CD8-positive, alpha-beta memory T cell (primary cell): ENCODE measurements around the gene NAA35. TPM values are rescaled to one million over a fixed set of nuclear protein-coding genes. Genes with fewer than 3 reads are reported as not detected.

ENCODE experiments used
- CTCF ChIA-PET: fragments of 350-600 bp; sonication (Branson Sonifier 250); formaldehyde crosslinking; loops from one replicate; lab custom pipeline; 2021; ENCODE audit warnings: antibody characterized with exemption; lab: Charles Lee
- POLR2A ChIA-PET: fragments of 350-600 bp; sonication (Branson Sonifier 250); formaldehyde crosslinking; loops from one replicate; lab custom pipeline; 2021; ENCODE audit warnings: antibody characterized with exemption; lab: Charles Lee
- DNase-seq, 5 donors: peaks; one replicate each; pipeline versions ENCODE4 v3.0.0 to v3.0.0-alpha.2; 2020 to 2022; ENCODE audit warnings: mixed read lengths in 1 of 5
- H3K27ac ChIP-seq: one replicate; pipeline ENCODE4 v1.7.0; 2013; ENCODE audit warnings: low read depth, mild to moderate bottlenecking, low read length, moderate library complexity
- H3K27me3 ChIP-seq: 2 replicates; pipeline ENCODE4 v1.7.0; 2013; ENCODE audit warnings: low read length, mild to moderate bottlenecking; ENCODE audit not compliant: insufficient read depth, poor library complexity, severe bottlenecking
- H3K36me3 ChIP-seq: 2 replicates; pipeline ENCODE4 v1.7.0; 2013; ENCODE audit warnings: mild to moderate bottlenecking, low read length, moderate library complexity; ENCODE audit not compliant: insufficient read depth
- H3K4me1 ChIP-seq: 2 replicates; pipeline ENCODE4 v1.7.0; 2013; ENCODE audit warnings: mild to moderate bottlenecking, low read length, moderate library complexity; ENCODE audit not compliant: insufficient read depth
- H3K4me3 ChIP-seq: 2 replicates; pipeline ENCODE4 v1.7.0; 2013; ENCODE audit warnings: mild to moderate bottlenecking, low read length
- H3K9me3 ChIP-seq: 2 replicates; pipeline ENCODE4 v1.7.0; 2013; ENCODE audit warnings: mild to moderate bottlenecking, low read length
- H3K27ac Mint-ChIP-seq, 8 donors: one replicate each; pipeline ENCODE4 v1.8.0; 2020 to 2021; ENCODE audit warnings: mixed read lengths in 8 of 8, mild to moderate bottlenecking in 6 of 8, inconsistent platforms in 3 of 8, moderate library complexity in 3 of 8
- H3K27me3 Mint-ChIP-seq, 2 donors: one replicate each; pipeline ENCODE4 v1.8.0; 2020 to 2021; ENCODE audit warnings: mixed read lengths in 2 of 2, mild to moderate bottlenecking in 1 of 2, moderate library complexity in 1 of 2
- H3K36me3 Mint-ChIP-seq, 3 donors: one replicate each; pipeline ENCODE4 v1.8.0; 2020 to 2021; ENCODE audit warnings: mixed read lengths in 3 of 3, inconsistent platforms in 1 of 3, mild to moderate bottlenecking in 1 of 3
- H3K4me1 Mint-ChIP-seq, 3 donors: one replicate each; pipeline ENCODE4 v1.8.0; 2020 to 2021; ENCODE audit warnings: mixed read lengths in 3 of 3, inconsistent platforms in 1 of 3, mild to moderate bottlenecking in 1 of 3
- H3K4me3 Mint-ChIP-seq, 7 donors: one replicate each; pipeline ENCODE4 v1.8.0; 2020 to 2021; ENCODE audit warnings: mixed read lengths in 7 of 7, mild to moderate bottlenecking in 6 of 7, moderate library complexity in 4 of 7, inconsistent platforms in 2 of 7
- H3K9me3 Mint-ChIP-seq, 5 donors: one replicate each; pipeline ENCODE4 v1.8.0; 2020 to 2022; ENCODE audit warnings: mixed read lengths in 5 of 5, mild to moderate bottlenecking in 3 of 5, moderate library complexity in 2 of 5, inconsistent platforms in 1 of 5
- polyA plus RNA-seq: library from polyadenylated mRNA; unstranded; fragments of 300-500 nt; fragmentation: Illumina TruSeq; gene quantifications from one replicate; pipeline ENCODE4 v1.2.3, GENCODE V29; 2021
- total RNA-seq, 2 experiments: library from RNA; stranded (reverse); gene quantifications; one replicate each; pipeline ENCODE4 v1.2.3, GENCODE V29; 2021

The NAA35 gene
- total RNA-seq (10 to 100 TPM; 32.8 to 34.1 TPM), polyA plus RNA-seq (13.5 TPM)

DNA sequence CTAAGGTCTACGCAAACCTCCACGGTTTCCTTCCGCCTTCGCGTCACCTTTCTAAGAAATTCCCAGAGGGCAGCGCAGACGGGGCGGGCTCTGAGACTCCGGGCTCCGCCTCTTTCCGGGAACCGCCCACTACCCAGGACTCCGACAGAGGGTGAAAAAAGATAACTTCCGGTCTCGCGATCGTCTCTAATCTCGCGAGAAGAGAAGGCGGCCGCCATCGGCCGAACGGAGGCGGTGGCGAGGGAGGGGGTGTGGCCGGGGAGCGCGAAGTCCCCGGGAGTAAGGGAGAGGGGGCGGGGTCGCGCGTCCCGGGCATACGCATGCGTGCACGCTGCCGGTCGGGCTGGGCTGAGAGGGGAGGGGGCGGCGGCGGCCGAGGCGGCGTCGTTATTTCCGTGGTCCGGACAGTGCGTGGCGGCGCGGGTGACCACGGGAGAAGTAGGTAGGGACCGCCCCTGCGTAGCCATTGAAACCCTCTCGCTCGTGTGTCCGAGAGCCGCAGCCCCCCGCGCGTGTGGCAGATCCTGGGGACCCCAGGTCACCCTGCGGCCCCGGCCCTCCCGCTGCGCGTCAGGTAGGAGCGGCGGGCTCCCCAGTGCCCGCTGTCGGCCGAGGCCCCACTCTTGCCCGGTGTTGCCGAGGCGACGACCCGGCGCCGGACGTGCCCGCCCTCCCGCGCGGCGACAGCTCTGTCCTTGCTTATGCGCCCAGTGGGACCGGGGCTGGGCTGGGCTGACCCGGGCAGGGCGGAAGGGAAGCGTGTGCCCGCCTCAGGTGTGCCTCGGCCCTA is at the start of gene NAA35:
TSS of gene NAA35 (plus strand) at position 315 of the 790 bp plus-strand sequence. CDS start 1,014 bp downstream, outside the sequence.
- H3K27me3 ChIP-seq, result no peaks in the 10 kb centered on the region
- H3K9me3 Mint-ChIP-seq, result no peaks in the 10 kb centered on the region
- H3K9me3 ChIP-seq, result no peaks in the 10 kb centered on the region
- ChIA-PET POLR2A (interaction anchor here (0.7 to 1.2 kb wide), 4 partner anchors 11 to 1961 kb away, joined by 3 to 4 read pairs (median 4); partner anchors contain the start of genes AGTPBP1, HNRNPK, ISCA1 and RMI1), CTCF (interaction anchor here (1.3 kb wide), 1 partner anchor 1007 kb away, joined by 3 read pairs; the partner anchor contains the start of gene GAS1)
- H3K4me3 ChIP-seq, result peak within 1 kb of the TSS; percentile 75
- H3K36me3 ChIP-seq, result no peaks in the 10 kb centered on the region
- H3K4me1 ChIP-seq, result peaks cover 38% of the 10 kb centered on the region
- H3K36me3 Mint-ChIP-seq, result peaks cover 0 to 13% (median 10%) of the 10 kb centered on the region in 3 donors
- peak within 1 kb of the TSS; percentile 68 for H3K27ac ChIP-seq
- no peaks in the 10 kb centered on the region for H3K27me3 Mint-ChIP-seq
- H3K27ac Mint-ChIP-seq, result peak within 1 kb of the TSS; percentile 83 to 99 (median 96)
- peak within 1 kb of the TSS in 5 of 7 donors; percentile 89 to 98 (median 95) for H3K4me3 Mint-ChIP-seq
- H3K4me1 Mint-ChIP-seq, result peaks cover 9 to 12% (median 12%) of the 10 kb centered on the region in 3 donors
- DNase-seq, result peak; percentile 98 to 99 (median 99)

DNA sequence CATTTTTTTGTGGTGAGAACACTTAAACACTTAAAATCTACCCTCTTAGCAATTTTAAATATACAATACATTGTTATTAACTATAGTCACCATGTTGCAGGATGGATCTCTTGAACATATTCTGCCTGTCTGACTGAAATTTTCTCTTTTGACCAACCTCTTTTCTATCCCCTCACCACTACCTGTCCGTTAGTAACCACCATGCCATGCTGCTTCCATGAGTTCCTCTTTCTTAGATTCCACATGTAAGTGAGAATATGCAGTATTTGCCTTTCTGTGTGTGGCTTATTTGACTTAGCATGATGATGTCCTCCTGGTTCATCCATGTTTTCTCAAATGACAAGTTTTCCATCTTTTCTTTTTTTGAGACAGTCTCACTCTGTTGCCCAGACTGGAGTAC is 48.5 kb upstream of the NAA35 start:
- H3K4me1 ChIP-seq, result no peaks in the 10 kb centered on the region
- H3K36me3 ChIP-seq, result no peaks in the 10 kb centered on the region
- H3K4me3 ChIP-seq, result no peak overlapping the region
- no peaks in the 10 kb centered on the region for H3K27me3 ChIP-seq
- peaks cover 0 to 18% (median 9%) of the 10 kb centered on the region in 3 donors for H3K36me3 Mint-ChIP-seq
- no peaks in the 10 kb centered on the region for H3K9me3 ChIP-seq
- CTCF ChIA-PET, result no interaction called here
- no peaks in the 10 kb centered on the region for H3K4me1 Mint-ChIP-seq
- no peak for DNase-seq
- H3K27ac Mint-ChIP-seq, result no peak overlapping the region
- H3K4me3 Mint-ChIP-seq, result no peak overlapping the region
- H3K27ac ChIP-seq, result no peak overlapping the region
- POLR2A ChIA-PET, result no interaction called here
- peaks cover 0 to 5% (median 3%) of the 10 kb centered on the region in 5 donors for H3K9me3 Mint-ChIP-seq
- H3K27me3 Mint-ChIP-seq, result no peaks in the 10 kb centered on the region

DNA sequence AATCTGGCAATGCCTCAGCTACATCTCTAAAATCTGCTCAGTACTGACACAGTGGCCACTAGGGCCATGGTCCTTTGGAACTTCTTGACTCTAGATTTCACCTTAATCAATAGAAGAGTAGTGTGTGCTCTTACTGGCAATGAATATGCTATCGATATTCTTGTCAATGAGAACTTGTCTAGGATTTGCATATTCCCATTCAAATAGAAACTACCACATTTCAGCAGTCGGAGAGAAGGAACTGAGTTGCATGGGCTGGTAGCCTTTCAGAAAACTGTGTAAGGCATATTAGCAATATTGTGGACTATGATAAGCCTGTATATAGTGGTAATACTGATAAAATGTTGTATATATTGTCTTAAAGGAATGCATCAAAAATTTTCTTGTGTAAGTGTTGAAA is 45.3 kb upstream of the NAA35 start:
- H3K4me1 Mint-ChIP-seq, result peaks cover 0 to 6% (median 0%) of the 10 kb centered on the region in 3 donors
- Histone ChIP-seq H3K36me3 (no peaks in the 10 kb centered on the region), H3K9me3 (no peaks in the 10 kb centered on the region), H3K27ac (no peak overlapping the region), H3K4me1 (no peaks in the 10 kb centered on the region), H3K27me3 (no peaks in the 10 kb centered on the region), H3K4me3 (no peak overlapping the region)
- ChIA-PET POLR2A (no interaction called here), CTCF (no interaction called here)
- no peaks in the 10 kb centered on the region for H3K27me3 Mint-ChIP-seq
- no peak overlapping the region for H3K4me3 Mint-ChIP-seq
- H3K9me3 Mint-ChIP-seq, result peaks cover 0 to 5% (median 3%) of the 10 kb centered on the region in 5 donors
- no peak for DNase-seq
- peaks cover 0 to 18% (median 4%) of the 10 kb centered on the region in 3 donors for H3K36me3 Mint-ChIP-seq
- H3K27ac Mint-ChIP-seq, result no peak overlapping the region

DNA sequence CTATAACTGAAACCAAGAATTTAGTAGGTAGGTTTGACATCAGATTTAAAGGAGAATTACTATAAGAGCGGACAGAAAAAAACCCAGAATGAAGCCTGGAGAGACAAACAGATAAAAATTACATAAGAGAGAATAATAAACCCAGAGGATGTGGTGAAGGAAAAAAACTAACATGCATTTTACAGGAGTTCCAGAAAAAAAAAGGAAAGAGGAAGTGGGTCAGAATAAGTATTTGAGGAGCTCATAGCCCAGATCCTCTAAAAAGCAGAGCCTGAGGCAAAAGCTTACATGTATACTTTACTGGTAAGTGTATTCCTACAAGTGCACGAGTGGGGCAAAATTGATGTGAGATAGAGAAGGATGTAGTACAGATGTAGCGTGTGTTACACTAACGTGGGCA is 43.1 kb upstream of the NAA35 start:
- Histone ChIP-seq H3K36me3 (no peaks in the 10 kb centered on the region), H3K27ac (no peak overlapping the region), H3K4me3 (no peak overlapping the region), H3K27me3 (no peaks in the 10 kb centered on the region), H3K4me1 (no peaks in the 10 kb centered on the region), H3K9me3 (no peaks in the 10 kb centered on the region)
- Mint-ChIP-seq H3K4me3 (no peak overlapping the region), H3K27ac (no peak overlapping the region), H3K9me3 (peaks cover 0 to 2% (median 0%) of the 10 kb centered on the region in 5 donors), H3K36me3 (peaks cover 0 to 12% (median 2%) of the 10 kb centered on the region in 3 donors), H3K27me3 (no peaks in the 10 kb centered on the region), H3K4me1 (peaks cover 0 to 6% (median 0%) of the 10 kb centered on the region in 3 donors)
- CTCF ChIA-PET, result no interaction called here
- POLR2A ChIA-PET, result no interaction called here
- no peak for DNase-seq

DNA sequence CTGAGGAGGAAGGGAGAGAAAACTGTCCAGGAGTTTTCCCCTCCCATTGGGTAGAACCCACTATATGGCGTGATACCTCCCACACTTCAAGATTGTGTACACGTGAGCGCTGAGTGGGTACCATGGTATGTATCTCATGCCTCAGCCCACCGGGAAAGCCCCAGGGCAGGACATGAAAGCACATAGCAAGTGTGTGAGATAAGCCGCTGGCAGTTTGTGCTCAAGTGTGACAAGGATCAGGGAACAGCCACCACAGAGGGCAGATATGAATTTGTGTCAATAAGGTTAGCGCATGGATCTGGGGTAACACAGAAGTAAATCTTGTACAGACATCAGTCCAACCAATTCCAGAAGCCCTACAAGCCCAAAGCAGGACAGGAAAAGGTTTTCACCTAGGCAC is 42.6 kb upstream of the NAA35 start:
- H3K4me1 Mint-ChIP-seq, result peaks cover 0 to 6% (median 0%) of the 10 kb centered on the region in 3 donors
- H3K27ac Mint-ChIP-seq, result no peak overlapping the region
- no peak overlapping the region for H3K4me3 Mint-ChIP-seq
- POLR2A ChIA-PET, result no interaction called here
- no peaks in the 10 kb centered on the region for H3K4me1 ChIP-seq
- H3K27ac ChIP-seq, result no peak overlapping the region
- DNase-seq, result no peak
- H3K36me3 Mint-ChIP-seq, result peaks cover 0 to 8% (median 2%) of the 10 kb centered on the region in 3 donors
- no peak overlapping the region for H3K4me3 ChIP-seq
- peaks cover 0 to 2% (median 0%) of the 10 kb centered on the region in 5 donors for H3K9me3 Mint-ChIP-seq
- no peaks in the 10 kb centered on the region for H3K27me3 Mint-ChIP-seq
- no peaks in the 10 kb centered on the region for H3K27me3 ChIP-seq
- H3K9me3 ChIP-seq, result no peaks in the 10 kb centered on the region
- H3K36me3 ChIP-seq, result no peaks in the 10 kb centered on the region
- CTCF ChIA-PET, result no interaction called here

DNA sequence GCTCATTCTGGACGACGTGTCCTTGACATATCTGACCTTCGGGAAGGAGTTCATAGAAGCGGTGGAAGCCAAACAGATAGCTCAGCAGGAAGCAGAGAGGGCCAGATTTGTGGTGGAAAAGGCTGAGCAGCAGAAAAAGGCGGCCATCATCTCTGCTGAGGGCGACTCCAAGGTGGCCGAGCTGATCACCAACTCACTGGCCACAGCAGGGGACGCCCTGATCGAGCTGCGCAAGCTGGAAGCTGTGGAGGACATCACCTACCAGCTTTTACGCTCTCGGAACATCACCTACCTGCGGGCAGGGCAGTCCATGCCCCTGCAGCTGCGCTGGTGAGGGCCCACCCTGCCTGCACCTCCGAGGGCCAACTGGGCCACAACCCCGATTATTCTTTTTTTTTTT is 41.6 kb upstream of the NAA35 start:
- Mint-ChIP-seq H3K27me3 (no peaks in the 10 kb centered on the region), H3K27ac (no peak overlapping the region), H3K4me3 (no peak overlapping the region), H3K36me3 (peaks cover 0 to 3% (median 2%) of the 10 kb centered on the region in 3 donors), H3K9me3 (no peaks in the 10 kb centered on the region), H3K4me1 (peaks cover 0 to 6% (median 0%) of the 10 kb centered on the region in 3 donors)
- CTCF ChIA-PET, result no interaction called here
- H3K4me3 ChIP-seq, result no peak overlapping the region
- no peaks in the 10 kb centered on the region for H3K9me3 ChIP-seq
- H3K27me3 ChIP-seq, result no peaks in the 10 kb centered on the region
- POLR2A ChIA-PET, result no interaction called here
- no peaks in the 10 kb centered on the region for H3K4me1 ChIP-seq
- no peak overlapping the region for H3K27ac ChIP-seq
- no peak for DNase-seq
- H3K36me3 ChIP-seq, result no peaks in the 10 kb centered on the region

DNA sequence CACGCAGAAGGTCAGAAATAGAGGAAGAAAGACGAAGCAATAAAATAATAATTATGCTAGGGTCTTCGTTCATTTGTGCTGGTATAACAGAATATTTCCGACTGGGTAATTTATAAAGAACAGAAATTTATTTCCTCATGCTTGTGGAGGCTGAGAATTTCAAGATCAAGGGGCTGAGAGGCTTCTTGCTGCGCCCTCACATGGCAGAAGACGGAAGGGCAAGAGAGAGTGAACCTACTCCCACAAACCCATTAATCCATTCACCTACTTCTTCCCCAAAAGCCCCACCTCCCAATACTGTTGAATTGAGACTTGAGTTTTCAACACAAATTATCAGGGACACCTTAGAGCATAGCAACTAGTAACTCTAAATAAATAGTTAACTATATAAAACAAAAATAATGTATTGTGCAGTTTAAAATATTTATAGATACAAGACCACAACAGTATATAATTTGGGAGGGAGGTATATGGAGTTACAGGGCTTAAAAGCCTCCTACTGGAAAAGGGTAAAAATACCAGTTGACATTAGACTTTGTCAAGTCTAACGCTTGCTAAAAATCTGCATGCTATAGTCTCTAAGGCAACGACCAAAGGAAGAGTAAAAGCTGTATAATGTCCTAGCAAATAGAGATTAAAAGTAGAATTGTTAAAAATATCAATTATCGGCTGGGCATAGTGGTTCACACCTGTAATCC is 40.3 kb upstream of the NAA35 start:
- no peaks in the 10 kb centered on the region for H3K4me1 ChIP-seq
- H3K9me3 Mint-ChIP-seq, result no peaks in the 10 kb centered on the region
- H3K4me3 ChIP-seq, result no peak overlapping the region
- no peaks in the 10 kb centered on the region for H3K27me3 ChIP-seq
- H3K36me3 Mint-ChIP-seq, result peaks cover 0 to 3% (median under 1%) of the 10 kb centered on the region in 3 donors
- DNase-seq, result peak in 4 of 5 donors; percentile 5 to 51 (median 36)
- ChIA-PET CTCF (no interaction called here), POLR2A (no interaction called here)
- H3K36me3 ChIP-seq, result no peaks in the 10 kb centered on the region
- H3K27ac ChIP-seq, result no peak overlapping the region
- peaks cover 0 to 6% (median 0%) of the 10 kb centered on the region in 3 donors for H3K4me1 Mint-ChIP-seq
- no peak overlapping the region for H3K27ac Mint-ChIP-seq
- H3K27me3 Mint-ChIP-seq, result peaks cover 0 to 1% of the 10 kb centered on the region in 2 donors
- no peak overlapping the region for H3K4me3 Mint-ChIP-seq
- no peaks in the 10 kb centered on the region for H3K9me3 ChIP-seq

DNA sequence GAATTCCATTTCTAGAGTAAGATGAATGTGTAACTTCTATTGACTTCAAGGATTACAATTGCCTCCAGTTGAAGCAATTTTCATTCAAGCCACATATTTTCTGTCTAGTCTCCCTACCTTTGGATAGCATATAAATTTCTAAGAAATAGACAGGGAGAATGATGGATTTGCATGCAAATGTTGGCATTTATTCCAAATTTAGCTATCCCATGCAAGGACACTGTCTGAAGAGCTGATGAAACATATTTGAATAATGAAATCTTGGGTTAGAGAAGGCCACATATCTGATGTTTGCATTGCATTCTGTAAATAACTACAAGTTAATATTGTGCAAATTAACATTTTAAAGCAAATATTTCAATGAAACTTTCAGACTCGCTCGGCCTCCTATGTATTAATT is 36.0 kb upstream of the NAA35 start:
- no peak overlapping the region for H3K4me3 Mint-ChIP-seq
- peaks cover 0 to 1% of the 10 kb centered on the region in 2 donors for H3K27me3 Mint-ChIP-seq
- no peaks in the 10 kb centered on the region for H3K4me1 Mint-ChIP-seq
- Histone ChIP-seq H3K27me3 (no peaks in the 10 kb centered on the region), H3K4me3 (no peak overlapping the region), H3K27ac (no peak overlapping the region), H3K4me1 (no peaks in the 10 kb centered on the region), H3K36me3 (no peaks in the 10 kb centered on the region), H3K9me3 (no peaks in the 10 kb centered on the region)
- H3K27ac Mint-ChIP-seq, result no peak overlapping the region
- peaks cover 0 to 4% (median 0%) of the 10 kb centered on the region in 3 donors for H3K36me3 Mint-ChIP-seq
- DNase-seq, result no peak
- ChIA-PET POLR2A (no interaction called here), CTCF (no interaction called here)
- peaks cover 0 to 2% (median 0%) of the 10 kb centered on the region in 5 donors for H3K9me3 Mint-ChIP-seq
